ENCODE measurements around the gene NFATC3. TPM values are rescaled to one million over a fixed set of nuclear protein-coding genes. Genes with fewer than 3 reads are reported as not detected.

The NFATC3 gene
- total RNA-seq, 2 experiments from 2014 or later = 84.8 to 94.4 TPM

- intact Hi-C loops (cut with DNase I, micrococcal nuclease) = no loop called here
- H3K9me3 Mint-ChIP-seq = no peaks in the 10 kb centered on the region
- DNase-seq (peak in 1 of 14 experiments; percentile 8), ATAC-seq (ENCODE audit: poor library complexity) (no peak)
- H3K27me3 Mint-ChIP-seq = no peaks in the 10 kb centered on the region
- no peak overlapping the region for H3K4me3 Mint-ChIP-seq
- Histone ChIP-seq H3K4me3 (ENCODE audit: low read length) (no peak overlapping the region), H3K9me3 (ENCODE audit: control insufficient read depth in 1 of 2, insufficient read depth in 1 of 2, low read length in 2 of 2) (no peaks in the 10 kb centered on the region), H3K27ac (ENCODE audit: low read depth in 1 of 2, low read length in 2 of 2) (no peak overlapping the region), H3K36me3 (ENCODE audit: insufficient read depth, low read length) (peaks cover 26% of the 10 kb centered on the region), H3K4me1 (ENCODE audit: insufficient read depth, low read length) (peaks cover 4% of the 10 kb centered on the region), H3K27me3 (ENCODE audit: control insufficient read depth in 1 of 2, insufficient read depth in 2 of 2, low read length in 2 of 2) (no peaks in the 10 kb centered on the region)
- peaks cover 27% of the 10 kb centered on the region for H3K36me3 Mint-ChIP-seq (ENCODE audit: low read depth)
- ChIA-PET POLR2A (no interaction called here), CTCF (interaction anchor here (0.8 to 1.3 kb wide), 3 partner anchors 14 to 384 kb away, joined by 3 read pairs; no protein-coding TSS in a partner anchor)
- H3K27ac Mint-ChIP-seq = peak overlapping the region; percentile 5
- peaks cover 19% of the 10 kb centered on the region for H3K4me1 Mint-ChIP-seq (ENCODE audit: low read depth)
- no peak for TF ChIP-seq CTCF (IDR thresholded peaks at IDR 0.05)
Measured at GRCh38 chr16:68200088-68200783, 115.1 kb downstream of the NFATC3 start.

GRCh38 chr16:68202091-68202519 lies 116.9 kb downstream of the NFATC3 start:
- Mint-ChIP-seq H3K4me3 (no peak overlapping the region), H3K36me3 (ENCODE audit: low read depth) (peaks cover 32% of the 10 kb centered on the region), H3K4me1 (ENCODE audit: low read depth) (peaks cover 25% of the 10 kb centered on the region), H3K27me3 (no peaks in the 10 kb centered on the region), H3K27ac (peak overlapping the region; percentile 69), H3K9me3 (no peaks in the 10 kb centered on the region)
- intact Hi-C loops (cut with DNase I, micrococcal nuclease) = no loop called here
- no peak for ATAC-seq (ENCODE audit: poor library complexity)
- Histone ChIP-seq H3K9me3 (ENCODE audit: control insufficient read depth in 1 of 2, insufficient read depth in 1 of 2, low read length in 2 of 2) (no peaks in the 10 kb centered on the region), H3K27me3 (ENCODE audit: control insufficient read depth in 1 of 2, insufficient read depth in 2 of 2, low read length in 2 of 2) (no peaks in the 10 kb centered on the region), H3K4me3 (ENCODE audit: low read length) (no peak overlapping the region), H3K4me1 (ENCODE audit: insufficient read depth, low read length) (peaks cover 4% of the 10 kb centered on the region), H3K27ac (ENCODE audit: low read depth in 1 of 2, low read length in 2 of 2) (no peak overlapping the region), H3K36me3 (ENCODE audit: insufficient read depth, low read length) (peaks cover 31% of the 10 kb centered on the region)
- no peak for DNase-seq
- ChIA-PET CTCF (no interaction called here), POLR2A (interaction anchor here (0.6 kb wide), 1 partner anchor 100 kb away, joined by 4 read pairs; no protein-coding TSS in a partner anchor)
- no peak for TF ChIP-seq CTCF (IDR thresholded peaks at IDR 0.05)

DNA sequence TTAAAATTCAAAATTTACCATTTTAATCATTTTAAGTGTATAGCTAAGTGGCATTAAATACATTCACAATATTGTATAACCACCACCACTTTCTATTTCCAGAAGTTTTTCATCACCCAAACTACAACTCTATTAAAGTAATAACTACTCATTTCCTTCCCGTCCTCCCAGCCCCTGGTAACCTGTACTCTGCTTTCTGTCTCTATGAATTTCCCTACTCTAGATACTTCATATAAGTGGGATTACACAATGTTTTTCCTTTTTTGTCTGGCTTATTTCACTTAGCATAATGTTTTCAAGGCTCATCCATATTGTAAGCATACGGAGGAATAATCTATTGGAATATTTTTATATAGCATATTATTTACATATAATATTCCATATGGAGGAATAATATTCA lies 121.1 kb downstream of the NFATC3 start:
- DNase-seq (no peak), ATAC-seq (ENCODE audit: poor library complexity) (no peak)
- intact Hi-C loops (cut with DNase I, micrococcal nuclease) = no loop called here
- no peaks in the 10 kb centered on the region for H3K9me3 Mint-ChIP-seq
- H3K27ac ChIP-seq (ENCODE audit: low read depth in 1 of 2, low read length in 2 of 2) = no peak overlapping the region
- H3K4me3 Mint-ChIP-seq = no peak overlapping the region
- peaks cover 28% of the 10 kb centered on the region for H3K4me1 ChIP-seq (ENCODE audit: insufficient read depth, low read length)
- TF ChIP-seq CTCF (IDR thresholded peaks at IDR 0.05) = no peak
- ChIA-PET POLR2A (interaction anchor here (0.6 to 1.5 kb wide), 2 partner anchors 22 to 487 kb away, joined by 3 to 4 read pairs; partner anchors contain the start of gene GFOD2), CTCF (interaction anchor here (0.9 kb wide), 1 partner anchor 204 kb away, joined by 3 read pairs; no protein-coding TSS in a partner anchor)
- no peak overlapping the region for H3K4me3 ChIP-seq (ENCODE audit: low read length)
- H3K9me3 ChIP-seq (ENCODE audit: control insufficient read depth in 1 of 2, insufficient read depth in 1 of 2, low read length in 2 of 2) = no peaks in the 10 kb centered on the region
- H3K27me3 Mint-ChIP-seq = no peaks in the 10 kb centered on the region
- H3K27ac Mint-ChIP-seq = peak overlapping the region; percentile 11
- peaks cover 39% of the 10 kb centered on the region for H3K4me1 Mint-ChIP-seq (ENCODE audit: low read depth)
- peaks cover 31% of the 10 kb centered on the region for H3K36me3 Mint-ChIP-seq (ENCODE audit: low read depth)
- H3K27me3 ChIP-seq (ENCODE audit: control insufficient read depth in 1 of 2, insufficient read depth in 2 of 2, low read length in 2 of 2) = no peaks in the 10 kb centered on the region
- peaks cover 30% of the 10 kb centered on the region for H3K36me3 ChIP-seq (ENCODE audit: insufficient read depth, low read length)
